Gastroesophageal sphincter (tissue), 3 donors: ENCODE measurements around the gene C1orf87.

Experiments
- CTCF ChIP-seq, 4 experiments: fragments of 200-600 bp in 2 of 4; fragments of 450-650 bp in 2 of 4; sonication (generic) in 1 of 4; IDR thresholded peaks; one replicate each; pipeline ENCODE4 v1.5.1; 2017 to 2019; ENCODE audit warnings: antibody characterized with exemption in 4 of 4, mild to moderate bottlenecking in 2 of 4, moderate library complexity in 2 of 4
- EP300 ChIP-seq: sonication (generic); formaldehyde crosslinking; IDR thresholded peaks from one replicate; pipeline ENCODE4 v1.6.1; 2017; ENCODE audit warnings: antibody characterized with exemption, mild to moderate bottlenecking
- POLR2AphosphoS5 ChIP-seq: sonication (generic); formaldehyde crosslinking; IDR thresholded peaks from one replicate; pipeline ENCODE4 v1.6.1; 2017; ENCODE audit warnings: antibody characterized with exemption

GRCh38 chr1:60111118-60111517, 37.5 kb upstream of the C1orf87 start:
- TF ChIP-seq POLR2AphosphoS5 = no peak
- TF ChIP-seq CTCF (IDR thresholded peaks at IDR 0.05) = no peak
- no peak for TF ChIP-seq EP300
